ENCODE measurements around the gene TENM4.

TENM4 gene

GRCh38 chr11:78689585-78690153 is 751.2 kb downstream of the TENM4 start:
- H3K4me3 ChIP-seq (ENCODE audit: low read depth, low read length) = no peak overlapping the region
- no peak for DNase-seq (ENCODE audit: low read depth)

GRCh38 chr11:78689101-78689500 is 751.7 kb downstream of the TENM4 start:
- DNase-seq (ENCODE audit: low read depth) = no peak
- H3K4me3 ChIP-seq (ENCODE audit: low read depth, low read length) = no peak overlapping the region
- TF ChIP-seq CTCF (IDR thresholded peaks at IDR 0.05; ENCODE audit: low read depth, low read length, missing control alignments) = no peak

More at GRCh38 chr11:78689585-78690153, 751.2 kb downstream of the TENM4 start:
- no peak for TF ChIP-seq CTCF (IDR thresholded peaks at IDR 0.05; ENCODE audit: low read depth, low read length, missing control alignments)

DNA sequence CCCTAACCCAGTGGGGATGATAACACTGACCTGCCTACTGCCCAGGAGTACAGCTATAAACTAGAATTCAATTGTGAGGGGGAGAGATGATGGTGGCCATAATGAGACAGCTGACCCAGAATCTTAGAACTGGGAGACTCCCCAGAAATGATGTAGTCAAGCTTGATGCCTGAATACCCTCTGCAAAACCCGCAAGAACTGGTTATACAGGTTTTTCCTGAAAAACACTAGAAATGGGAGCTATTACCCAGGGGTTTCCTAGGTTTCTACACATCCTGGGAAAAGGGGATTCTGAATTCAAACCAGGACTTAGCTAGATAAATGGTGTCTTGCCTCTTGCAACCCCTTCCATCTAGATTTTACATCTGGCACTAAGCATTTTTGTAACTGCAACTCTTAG is 752.4 kb downstream of the TENM4 start:
- no peak for DNase-seq (ENCODE audit: low read depth)
- no peak for TF ChIP-seq CTCF (IDR thresholded peaks at IDR 0.05; ENCODE audit: low read depth, low read length, missing control alignments)
- H3K4me3 ChIP-seq (ENCODE audit: low read depth, low read length) = no peak overlapping the region

DNA sequence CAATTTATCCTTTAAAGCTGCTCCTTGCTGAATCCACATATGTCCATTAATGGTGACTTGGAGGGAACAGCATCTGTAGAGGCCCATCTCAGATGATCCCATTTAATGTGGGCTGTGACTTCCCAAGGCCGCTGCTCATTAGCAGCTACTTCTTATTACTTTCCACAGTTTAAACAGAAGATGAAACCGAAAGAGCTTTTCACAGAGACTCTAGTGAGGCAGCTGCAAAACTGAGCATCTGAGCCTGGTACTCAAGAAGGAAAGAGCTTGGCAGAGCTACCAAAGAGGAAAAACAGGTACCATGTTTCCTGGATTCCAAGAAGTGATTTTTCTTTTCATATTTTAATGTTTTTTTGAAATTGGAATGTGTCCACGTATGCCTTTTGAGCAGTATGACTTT is 755.7 kb downstream of the TENM4 start:
- H3K4me3 ChIP-seq (ENCODE audit: low read depth, low read length) = no peak overlapping the region
- DNase-seq (ENCODE audit: low read depth) = no peak
- no peak for TF ChIP-seq CTCF (IDR thresholded peaks at IDR 0.05; ENCODE audit: low read depth, low read length, missing control alignments)

DNA sequence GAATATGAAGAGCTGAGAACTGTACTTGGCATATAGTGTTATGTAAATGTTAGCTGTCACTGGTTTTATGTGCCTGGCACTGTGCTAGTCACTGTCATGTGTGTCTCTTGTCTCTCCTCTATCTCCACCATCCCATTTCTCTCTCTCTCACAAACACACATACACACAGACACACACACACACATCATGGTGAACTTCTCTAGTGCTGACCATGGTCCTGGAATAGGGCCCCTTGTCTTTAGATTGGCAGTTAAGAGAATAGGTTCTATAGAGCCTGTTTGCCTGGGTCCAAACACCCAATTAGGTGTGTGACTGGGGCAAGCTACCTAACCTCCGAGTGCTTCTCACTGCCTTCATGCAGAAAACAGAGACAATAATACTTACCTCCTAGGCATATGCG is 756.5 kb downstream of the TENM4 start:
- no peak for TF ChIP-seq CTCF (IDR thresholded peaks at IDR 0.05; ENCODE audit: low read depth, low read length, missing control alignments)
- no peak overlapping the region for H3K4me3 ChIP-seq (ENCODE audit: low read depth, low read length)
- no peak for DNase-seq (ENCODE audit: low read depth)

- no peak for TF ChIP-seq CTCF (IDR thresholded peaks at IDR 0.05; ENCODE audit: low read depth, low read length, missing control alignments)
- no peak overlapping the region for H3K4me3 ChIP-seq (ENCODE audit: low read depth, low read length)
- DNase-seq (ENCODE audit: low read depth) = no peak
Measured at GRCh38 chr11:78683774-78684173, 757.1 kb downstream of the TENM4 start.

GRCh38 chr11:78676026-78676557 is 764.7 kb downstream of the TENM4 start:
- TF ChIP-seq CTCF (IDR thresholded peaks at IDR 0.05; ENCODE audit: low read depth, low read length, missing control alignments) = no peak
- no peak for DNase-seq (ENCODE audit: low read depth)
- no peak overlapping the region for H3K4me3 ChIP-seq (ENCODE audit: low read depth, low read length)
